Endothelial cell of coronary artery (primary cell): ENCODE data around the gene NPC1L1. TPM values are rescaled to one million over a fixed set of nuclear protein-coding genes. Genes with fewer than 3 reads are reported as not detected.

ENCODE experiments used
- total RNA-seq: library from RNA; depleted of rRNA; stranded (reverse); fragments of >200 nt; gene quantifications from 2 replicates; pipeline ENCODE4 v1.2.3, GENCODE V29; 2014

Gene NPC1L1, protein sequence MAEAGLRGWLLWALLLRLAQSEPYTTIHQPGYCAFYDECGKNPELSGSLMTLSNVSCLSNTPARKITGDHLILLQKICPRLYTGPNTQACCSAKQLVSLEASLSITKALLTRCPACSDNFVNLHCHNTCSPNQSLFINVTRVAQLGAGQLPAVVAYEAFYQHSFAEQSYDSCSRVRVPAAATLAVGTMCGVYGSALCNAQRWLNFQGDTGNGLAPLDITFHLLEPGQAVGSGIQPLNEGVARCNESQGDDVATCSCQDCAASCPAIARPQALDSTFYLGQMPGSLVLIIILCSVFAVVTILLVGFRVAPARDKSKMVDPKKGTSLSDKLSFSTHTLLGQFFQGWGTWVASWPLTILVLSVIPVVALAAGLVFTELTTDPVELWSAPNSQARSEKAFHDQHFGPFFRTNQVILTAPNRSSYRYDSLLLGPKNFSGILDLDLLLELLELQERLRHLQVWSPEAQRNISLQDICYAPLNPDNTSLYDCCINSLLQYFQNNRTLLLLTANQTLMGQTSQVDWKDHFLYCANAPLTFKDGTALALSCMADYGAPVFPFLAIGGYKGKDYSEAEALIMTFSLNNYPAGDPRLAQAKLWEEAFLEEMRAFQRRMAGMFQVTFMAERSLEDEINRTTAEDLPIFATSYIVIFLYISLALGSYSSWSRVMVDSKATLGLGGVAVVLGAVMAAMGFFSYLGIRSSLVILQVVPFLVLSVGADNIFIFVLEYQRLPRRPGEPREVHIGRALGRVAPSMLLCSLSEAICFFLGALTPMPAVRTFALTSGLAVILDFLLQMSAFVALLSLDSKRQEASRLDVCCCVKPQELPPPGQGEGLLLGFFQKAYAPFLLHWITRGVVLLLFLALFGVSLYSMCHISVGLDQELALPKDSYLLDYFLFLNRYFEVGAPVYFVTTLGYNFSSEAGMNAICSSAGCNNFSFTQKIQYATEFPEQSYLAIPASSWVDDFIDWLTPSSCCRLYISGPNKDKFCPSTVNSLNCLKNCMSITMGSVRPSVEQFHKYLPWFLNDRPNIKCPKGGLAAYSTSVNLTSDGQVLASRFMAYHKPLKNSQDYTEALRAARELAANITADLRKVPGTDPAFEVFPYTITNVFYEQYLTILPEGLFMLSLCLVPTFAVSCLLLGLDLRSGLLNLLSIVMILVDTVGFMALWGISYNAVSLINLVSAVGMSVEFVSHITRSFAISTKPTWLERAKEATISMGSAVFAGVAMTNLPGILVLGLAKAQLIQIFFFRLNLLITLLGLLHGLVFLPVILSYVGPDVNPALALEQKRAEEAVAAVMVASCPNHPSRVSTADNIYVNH (N-terminal part only)
- not detected in 2 replicates for total RNA-seq

GRCh38 chr7:44541028-44541869 lies at the start of gene NPC1L1:
NPC1L1 (minus strand) TSS chr7:44541330; CDS start chr7:44541259, 71 bp downstream.

DNA sequence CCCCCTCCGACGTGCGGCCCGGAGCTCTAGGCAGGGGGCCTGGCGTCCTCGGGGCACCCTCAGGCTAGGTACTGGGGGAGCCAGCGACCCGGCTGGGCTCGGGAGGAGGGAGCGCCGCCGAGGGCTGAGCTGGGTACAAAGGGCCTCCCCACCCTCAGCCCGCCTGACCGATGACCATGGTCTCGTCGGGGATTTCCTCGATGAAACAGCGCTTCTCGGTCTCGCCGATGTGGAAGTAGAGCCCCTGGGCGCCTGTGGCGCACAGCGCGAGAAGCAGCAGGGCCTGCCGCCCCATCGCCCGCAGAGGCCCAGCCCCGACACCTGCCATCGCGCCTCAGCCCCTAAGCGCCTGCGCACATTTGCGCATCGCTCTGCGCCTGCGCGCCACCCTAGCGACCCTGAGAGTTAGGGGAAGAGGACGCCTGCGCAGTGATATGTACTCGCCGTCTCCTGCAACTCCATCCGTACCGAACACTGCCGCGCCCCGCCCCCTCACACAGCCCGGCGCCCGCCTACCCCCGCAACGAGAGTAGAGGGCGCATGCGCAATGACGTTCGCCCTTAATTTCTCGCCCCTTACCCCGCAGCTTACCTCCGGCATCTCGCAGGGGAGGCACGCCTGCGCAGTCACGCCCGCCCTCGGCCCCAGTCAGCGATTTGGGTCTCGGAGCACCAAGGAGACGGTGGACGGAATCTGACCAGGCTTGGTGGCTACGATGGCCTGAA lies 40.9 kb upstream of the NPC1L1 start, which contains the start of gene TMED4:
Gene TMED4, minus strand, starts transcription at position 353 of the 725 bp plus-strand sequence. Its CDS starts 25 bp downstream, at position 328.

GRCh38 chr7:44573464-44574286 lies 32.5 kb upstream of the NPC1L1 start, which contains the start of gene DDX56:
DDX56 (minus strand) TSS chr7:44573908; CDS start chr7:44573895, 13 bp downstream.

GRCh38 chr7:44490351-44491200 lies 50.6 kb downstream of the NPC1L1 start, which contains the start of gene NUDCD3:
NUDCD3 (minus strand) TSS chr7:44490658; CDS start chr7:44490600, 58 bp downstream.

Other genes starting within 250 kb of the NPC1L1 start
- 0.28 and 3.1 TPM in 2 replicates for gene CAMK2B, start 215.7 kb downstream of the NPC1L1 start, total RNA-seq
- gene NUDCD3, start 50.7 kb downstream of the NPC1L1 start, total RNA-seq, result 125 and 153 TPM in 2 replicates
- gene DDX56, start 32.6 kb upstream of the NPC1L1 start, total RNA-seq, result 54.1 and 63.2 TPM in 2 replicates
- 57.0 and 74.5 TPM in 2 replicates for gene TMED4, start 40.9 kb upstream of the NPC1L1 start, total RNA-seq
- gene OGDH, start 65.3 kb upstream of the NPC1L1 start, total RNA-seq, result 37.6 and 46.0 TPM in 2 replicates
- gene ZMIZ2, start 207.5 kb upstream of the NPC1L1 start, total RNA-seq, result 9.1 and 16.2 TPM in 2 replicates